ENCODE measurements around the gene NCBP1. TPM values are rescaled to one million over a fixed set of nuclear protein-coding genes. Genes with fewer than 3 reads are reported as not detected.
A peak's percentile ranks its signal among the peaks of the same experiment; 100 is the strongest.

NCBP1 gene
- total and polyA plus RNA-seq, 9 of the 15 experiments (the other 6 are each of a cell fraction or from before 2014, with no cell fraction given), result 29.4 to 69.7 (median 57.5) TPM

DNA sequence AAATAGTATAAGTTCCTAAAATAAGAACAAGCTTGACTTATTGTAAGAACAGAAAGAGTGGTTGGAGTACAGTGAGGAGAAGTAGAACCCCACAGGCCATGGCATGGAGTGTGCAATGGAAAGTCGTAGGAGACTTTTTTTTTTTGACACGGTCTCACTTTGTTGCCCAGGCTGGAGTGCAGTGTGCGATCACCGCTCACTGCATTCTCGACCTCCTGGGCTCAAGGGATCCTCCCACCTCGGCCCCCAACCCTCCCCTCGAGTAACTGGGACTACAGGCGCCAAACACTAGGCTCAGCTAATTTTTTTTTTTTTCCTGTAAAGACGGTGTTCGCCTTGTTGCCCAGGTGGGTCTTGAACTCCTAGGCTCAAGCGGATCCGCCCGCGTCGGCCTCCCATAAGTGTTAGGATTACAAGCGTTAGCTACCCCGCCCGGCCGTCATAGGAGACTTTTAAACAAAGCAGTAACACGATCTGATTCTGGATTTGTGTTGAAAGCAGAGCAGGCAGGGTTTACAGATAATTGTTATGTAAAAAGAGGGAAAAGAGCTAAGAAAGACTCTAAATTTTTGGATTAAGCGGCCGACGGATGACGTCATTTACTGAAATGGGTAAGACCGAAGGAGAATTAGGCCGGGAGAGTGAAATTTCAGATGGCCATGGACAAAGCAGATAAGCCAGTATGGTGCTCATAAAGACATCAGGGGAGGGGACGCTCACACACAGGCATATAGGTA lies 1.2 kb upstream of the NCBP1 start (continued):
- TF ChIP-seq, protein P1, sequence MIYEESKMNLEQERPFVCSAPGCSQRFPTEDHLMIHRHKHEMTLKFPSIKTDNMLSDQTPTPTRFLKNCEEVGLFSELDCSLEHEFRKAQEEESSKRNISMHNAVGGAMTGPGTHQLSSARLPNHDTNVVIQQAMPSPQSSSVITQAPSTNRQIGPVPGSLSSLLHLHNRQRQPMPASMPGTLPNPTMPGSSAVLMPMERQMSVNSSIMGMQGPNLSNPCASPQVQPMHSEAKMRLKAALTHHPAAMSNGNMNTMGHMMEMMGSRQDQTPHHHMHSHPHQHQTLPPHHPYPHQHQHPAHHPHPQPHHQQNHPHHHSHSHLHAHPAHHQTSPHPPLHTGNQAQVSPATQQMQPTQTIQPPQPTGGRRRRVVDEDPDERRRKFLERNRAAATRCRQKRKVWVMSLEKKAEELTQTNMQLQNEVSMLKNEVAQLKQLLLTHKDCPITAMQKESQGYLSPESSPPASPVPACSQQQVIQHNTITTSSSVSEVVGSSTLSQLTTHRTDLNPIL (CRISPR knock-in tag; IDR thresholded peaks at IDR 0.05), result peak; percentile 67; the same call in 1 of the 2 replicates
- TF ChIP-seq KDM1A (IDR thresholded peaks at IDR 0.05) (peak; percentile 28 to 48; a peak in 1 of 4 replicates), CBFA2T3 (IDR thresholded peaks at IDR 0.05) (peak; percentile 26; the same call in 1 of the 2 replicates), ZFP30 (CRISPR knock-in tag; IDR thresholded peaks at IDR 0.05; ENCODE audit: borderline replicate concordance) (no peak)
- TF ChIP-seq, protein P2, sequence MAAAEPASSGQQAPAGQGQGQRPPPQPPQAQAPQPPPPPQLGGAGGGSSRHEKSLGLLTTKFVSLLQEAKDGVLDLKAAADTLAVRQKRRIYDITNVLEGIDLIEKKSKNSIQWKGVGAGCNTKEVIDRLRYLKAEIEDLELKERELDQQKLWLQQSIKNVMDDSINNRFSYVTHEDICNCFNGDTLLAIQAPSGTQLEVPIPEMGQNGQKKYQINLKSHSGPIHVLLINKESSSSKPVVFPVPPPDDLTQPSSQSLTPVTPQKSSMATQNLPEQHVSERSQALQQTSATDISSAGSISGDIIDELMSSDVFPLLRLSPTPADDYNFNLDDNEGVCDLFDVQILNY (CRISPR knock-in tag; IDR thresholded peaks at IDR 0.05), result no peak
- TF ChIP-seq, protein P3, sequence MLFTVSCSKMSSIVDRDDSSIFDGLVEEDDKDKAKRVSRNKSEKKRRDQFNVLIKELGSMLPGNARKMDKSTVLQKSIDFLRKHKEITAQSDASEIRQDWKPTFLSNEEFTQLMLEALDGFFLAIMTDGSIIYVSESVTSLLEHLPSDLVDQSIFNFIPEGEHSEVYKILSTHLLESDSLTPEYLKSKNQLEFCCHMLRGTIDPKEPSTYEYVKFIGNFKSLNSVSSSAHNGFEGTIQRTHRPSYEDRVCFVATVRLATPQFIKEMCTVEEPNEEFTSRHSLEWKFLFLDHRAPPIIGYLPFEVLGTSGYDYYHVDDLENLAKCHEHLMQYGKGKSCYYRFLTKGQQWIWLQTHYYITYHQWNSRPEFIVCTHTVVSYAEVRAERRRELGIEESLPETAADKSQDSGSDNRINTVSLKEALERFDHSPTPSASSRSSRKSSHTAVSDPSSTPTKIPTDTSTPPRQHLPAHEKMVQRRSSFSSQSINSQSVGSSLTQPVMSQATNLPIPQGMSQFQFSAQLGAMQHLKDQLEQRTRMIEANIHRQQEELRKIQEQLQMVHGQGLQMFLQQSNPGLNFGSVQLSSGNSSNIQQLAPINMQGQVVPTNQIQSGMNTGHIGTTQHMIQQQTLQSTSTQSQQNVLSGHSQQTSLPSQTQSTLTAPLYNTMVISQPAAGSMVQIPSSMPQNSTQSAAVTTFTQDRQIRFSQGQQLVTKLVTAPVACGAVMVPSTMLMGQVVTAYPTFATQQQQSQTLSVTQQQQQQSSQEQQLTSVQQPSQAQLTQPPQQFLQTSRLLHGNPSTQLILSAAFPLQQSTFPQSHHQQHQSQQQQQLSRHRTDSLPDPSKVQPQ (CRISPR knock-in tag; IDR thresholded peaks at IDR 0.05; ENCODE audit: borderline replicate concordance), result no peak
